CD4-positive, alpha-beta T cell treated with Interleukin-1 beta for 1 hour (primary cell): Measurements from ENCODE around the gene RIT2.

Experiments
- DNase-seq, 2 donors: peaks; one replicate each; pipeline ENCODE4 v3.0.0-alpha.2; 2020 to 2022

Gene RIT2

DNA sequence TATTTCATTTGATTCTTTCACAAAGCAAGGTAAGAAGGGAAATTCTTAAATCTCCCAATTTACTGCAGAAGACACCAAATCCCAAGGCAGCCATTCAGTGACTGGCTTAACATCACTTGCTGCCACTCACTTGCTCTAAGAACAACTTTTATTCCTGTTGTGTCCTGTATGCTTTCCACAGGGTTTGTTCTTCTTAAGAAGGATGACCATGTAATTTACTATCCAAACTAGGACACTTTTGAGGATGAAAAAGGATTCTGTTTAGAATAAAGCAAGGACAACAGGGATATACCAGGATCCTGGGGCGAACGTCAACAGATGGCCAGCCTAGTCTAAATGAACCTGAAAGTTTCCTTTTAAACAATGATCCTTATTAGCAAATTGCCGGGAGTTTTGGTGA lies 34.8 kb downstream of the RIT2 start:
- DNase-seq = no peak

DNA sequence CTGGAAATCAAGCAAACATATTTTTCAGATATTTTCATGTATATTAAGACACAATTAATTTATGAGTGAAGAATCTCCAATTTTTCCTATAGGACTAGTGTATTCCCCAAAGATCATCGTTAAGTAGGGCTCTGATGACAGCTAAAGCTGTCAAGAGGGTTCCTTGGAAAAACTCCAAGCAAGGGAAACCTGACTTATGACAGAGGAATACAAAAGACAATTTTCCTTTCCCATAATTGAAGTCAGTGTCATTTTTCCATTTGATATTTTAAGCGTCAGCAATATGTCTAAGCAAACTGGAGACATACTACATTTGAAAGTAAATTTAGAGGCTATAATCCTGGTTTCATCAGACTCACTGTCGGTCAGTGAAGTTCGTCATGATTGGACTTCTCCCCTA lies 36.1 kb downstream of the RIT2 start:
- DNase-seq = no peak

- no peak for DNase-seq
Measured at GRCh38 chr18:43078478-43079092, 36.9 kb downstream of the RIT2 start.

- no peak for DNase-seq
Measured at GRCh38 chr18:43077510-43078308, 37.8 kb downstream of the RIT2 start.

- no peak for DNase-seq
Measured at GRCh38 chr18:43073771-43074170, 41.7 kb downstream of the RIT2 start.

GRCh38 chr18:43068781-43069180 lies 46.7 kb downstream of the RIT2 start:
- DNase-seq = no peak

- DNase-seq = no peak
Measured at GRCh38 chr18:43067570-43067969, 47.9 kb downstream of the RIT2 start.

- DNase-seq = no peak
Measured at GRCh38 chr18:43061816-43062215, 53.7 kb downstream of the RIT2 start.

DNA sequence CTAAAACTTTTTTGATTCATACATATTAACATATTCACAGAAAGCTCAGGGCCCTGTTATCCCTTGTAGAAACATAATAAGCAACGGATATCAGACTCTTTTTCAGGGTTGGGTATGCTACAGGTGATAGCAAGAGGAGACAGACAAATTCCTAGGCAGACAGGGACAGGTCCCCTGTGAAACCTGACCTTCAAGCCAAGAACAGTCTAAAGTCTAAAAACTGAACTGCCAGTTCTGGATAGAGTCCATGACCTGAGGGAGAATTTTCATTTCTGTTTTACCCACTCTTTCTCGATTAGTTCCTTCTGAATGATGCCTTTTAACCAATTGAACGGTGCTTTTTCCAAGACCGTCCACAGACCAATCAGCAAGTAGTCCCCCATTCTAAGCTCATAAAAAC lies 54.2 kb downstream of the RIT2 start:
- no peak for DNase-seq

DNA sequence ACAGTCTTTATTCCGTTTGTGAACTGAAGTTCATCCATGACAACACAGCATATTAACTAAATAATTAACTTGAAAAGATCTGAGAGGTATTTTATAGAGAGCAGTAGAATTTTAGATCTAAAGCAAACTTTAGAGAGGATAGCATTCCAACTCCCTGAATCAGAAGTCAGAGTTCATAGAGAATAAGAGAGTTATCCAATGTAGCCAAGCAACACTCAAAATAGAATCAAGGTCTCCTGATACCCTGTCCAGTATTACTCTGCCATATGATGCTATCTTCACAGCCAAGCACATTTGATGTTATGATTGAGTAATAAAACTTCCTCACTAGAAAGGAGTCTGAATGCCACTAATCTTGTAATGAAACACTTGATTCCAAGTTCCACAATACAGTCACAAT lies 55.5 kb downstream of the RIT2 start:
- no peak for DNase-seq

DNA sequence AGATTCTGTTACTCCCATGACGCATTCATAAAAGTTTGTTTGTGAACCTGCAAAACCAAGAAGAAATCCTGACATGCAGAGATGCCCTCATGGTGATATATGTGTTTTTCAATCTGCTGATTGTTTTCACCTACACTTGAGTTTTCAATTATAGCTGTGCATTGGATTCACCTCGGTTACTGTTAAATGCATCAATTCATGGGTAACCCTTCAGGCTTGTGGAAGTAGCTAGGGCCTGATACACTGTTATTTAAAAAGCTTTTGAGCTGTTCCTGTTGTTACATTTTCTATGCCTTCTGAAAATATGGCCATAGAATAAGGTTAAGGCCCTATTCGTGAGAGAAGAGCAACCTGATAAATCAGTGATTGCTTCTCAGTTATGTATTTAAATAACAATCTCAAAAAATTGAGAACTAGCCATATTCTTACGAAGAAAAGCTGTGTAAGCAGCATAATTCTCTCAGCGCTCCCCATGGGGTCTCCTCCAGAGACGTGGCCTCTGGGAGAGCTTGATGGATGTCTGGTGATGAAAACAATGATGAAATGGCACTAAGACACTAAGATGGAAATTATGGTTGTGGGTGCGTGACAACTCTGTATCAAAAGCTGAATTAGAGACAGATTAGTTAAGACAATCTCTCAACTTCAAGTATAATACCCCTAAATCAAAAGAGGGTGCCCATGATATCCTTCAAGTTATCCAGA lies 60.5 kb downstream of the RIT2 start:
- no peak for DNase-seq

DNA sequence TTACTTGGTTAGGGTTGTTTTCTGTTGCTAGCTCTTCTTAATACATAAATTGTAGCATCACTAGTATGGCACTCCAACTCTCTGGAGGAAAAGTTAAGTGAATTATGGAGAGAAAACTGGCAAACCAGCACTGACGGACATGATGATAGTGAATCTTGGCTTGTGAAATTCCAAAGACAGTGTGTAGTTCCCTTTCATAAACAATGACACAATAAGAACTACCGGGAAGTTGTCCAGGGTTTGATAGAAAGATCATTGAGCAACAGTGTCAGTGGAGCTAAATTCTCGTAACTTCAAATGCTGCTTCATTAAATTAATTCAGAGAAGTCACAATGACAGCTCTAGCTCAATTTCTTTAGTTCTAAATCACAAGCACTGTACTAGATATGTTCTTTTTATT lies 66.5 kb downstream of the RIT2 start:
- DNase-seq = no peak

- no peak for DNase-seq
Measured at GRCh38 chr18:43046322-43046721, 69.2 kb downstream of the RIT2 start.

DNA sequence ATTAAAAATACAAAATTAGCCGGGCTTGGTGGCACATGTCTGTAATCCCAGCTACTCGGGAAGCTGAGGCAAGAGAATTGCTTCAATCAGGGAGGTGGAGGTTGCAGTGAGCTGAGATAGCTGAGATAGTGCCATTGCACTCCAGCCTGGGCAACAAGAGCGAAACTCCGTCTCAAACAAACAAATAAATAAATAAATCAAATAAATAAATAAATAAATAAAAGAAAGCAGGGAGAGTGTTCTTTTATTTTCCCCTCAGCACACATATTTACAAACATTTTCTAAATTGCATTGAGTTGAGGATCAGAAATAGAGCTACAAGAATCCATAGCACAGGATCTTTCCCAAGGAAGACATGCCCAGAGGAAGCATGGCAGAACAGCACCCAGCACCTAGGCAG lies 71.9 kb downstream of the RIT2 start:
- DNase-seq = no peak

- DNase-seq = no peak
Measured at GRCh38 chr18:43040281-43040680, 75.2 kb downstream of the RIT2 start.

DNA sequence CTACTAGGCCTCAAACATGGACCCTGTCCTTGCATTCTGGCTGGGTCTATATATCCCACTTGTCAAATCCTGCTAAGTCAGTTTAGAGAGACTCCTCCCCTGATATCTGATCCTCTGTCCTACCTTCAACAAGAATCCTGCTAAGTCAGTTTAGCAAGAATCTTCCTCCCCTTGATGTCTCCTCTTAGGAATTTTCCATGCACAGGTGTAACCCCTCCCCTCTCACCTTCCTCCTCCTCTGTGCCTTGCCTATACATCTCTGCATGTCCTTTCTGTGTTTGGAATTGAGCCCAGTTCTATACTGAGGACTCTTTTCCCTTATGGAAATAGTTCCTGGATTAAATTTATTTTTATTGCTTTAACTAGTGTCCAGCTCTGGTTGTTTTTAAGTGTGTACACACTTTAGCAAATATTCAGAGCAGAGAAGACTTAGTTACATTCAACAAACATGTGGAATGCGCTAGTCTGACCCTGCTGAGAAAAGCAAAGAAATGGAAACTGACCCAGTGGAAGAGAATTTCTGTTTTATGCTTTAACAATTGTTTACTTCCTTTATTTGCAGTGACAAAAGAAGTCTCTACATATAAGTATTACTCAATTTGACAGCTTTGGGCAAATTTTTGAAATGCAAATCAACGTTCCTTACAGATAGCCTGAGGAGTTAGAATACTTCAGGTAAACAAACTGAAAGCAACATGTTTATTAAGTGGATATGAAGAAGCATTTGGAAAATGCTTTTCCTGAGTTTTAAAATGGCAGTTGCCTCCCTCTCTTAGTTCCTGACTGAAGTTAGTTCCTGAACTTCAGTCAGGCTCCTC lies 80.6 kb downstream of the RIT2 start:
- DNase-seq = no peak

- no peak for DNase-seq
Measured at GRCh38 chr18:43031169-43031568, 84.3 kb downstream of the RIT2 start.

- DNase-seq = no peak
Measured at GRCh38 chr18:43029414-43029813, 86.1 kb downstream of the RIT2 start.

DNA sequence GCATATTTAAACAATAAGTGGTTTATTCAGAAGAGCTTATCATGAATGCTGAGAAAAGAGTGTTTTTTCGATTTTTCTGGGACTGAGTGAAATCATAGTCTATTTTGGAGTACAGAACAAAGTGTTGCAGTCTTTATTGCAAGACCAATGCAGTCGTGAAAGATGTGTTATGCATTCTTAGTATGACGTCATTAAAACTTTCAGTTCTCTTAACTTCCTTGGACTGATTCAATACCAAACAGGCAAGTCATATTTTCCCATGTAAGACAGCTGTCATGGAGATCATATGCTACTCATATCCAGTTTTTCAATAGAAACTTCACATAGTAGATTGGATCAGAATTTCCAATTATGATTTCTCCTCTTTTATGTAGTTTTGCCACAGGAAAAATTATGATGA lies 92.6 kb downstream of the RIT2 start:
- DNase-seq = no peak

GRCh38 chr18:43017622-43018021 lies 97.9 kb downstream of the RIT2 start:
- DNase-seq = no peak

- DNase-seq = no peak
Measured at GRCh38 chr18:43013486-43013885, 102.0 kb downstream of the RIT2 start.

DNA sequence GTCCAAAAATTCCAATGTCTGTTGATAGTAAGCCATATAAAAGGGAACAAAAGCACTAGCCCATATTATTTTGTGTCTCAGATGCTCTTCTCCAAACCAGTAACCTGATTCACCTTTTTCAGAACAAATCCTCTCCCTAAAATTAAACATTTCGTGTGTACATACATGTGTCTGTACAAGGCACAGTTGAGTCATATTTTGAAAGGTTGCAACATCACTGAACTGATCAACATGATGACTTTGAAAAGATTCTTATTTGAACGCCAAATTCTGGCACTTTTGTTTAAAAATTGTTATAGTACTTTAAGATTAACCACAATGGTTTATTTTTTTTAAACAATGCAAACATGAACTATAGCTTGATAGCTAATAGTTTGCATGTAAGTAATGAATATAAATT lies 102.5 kb downstream of the RIT2 start:
- DNase-seq = no peak

DNA sequence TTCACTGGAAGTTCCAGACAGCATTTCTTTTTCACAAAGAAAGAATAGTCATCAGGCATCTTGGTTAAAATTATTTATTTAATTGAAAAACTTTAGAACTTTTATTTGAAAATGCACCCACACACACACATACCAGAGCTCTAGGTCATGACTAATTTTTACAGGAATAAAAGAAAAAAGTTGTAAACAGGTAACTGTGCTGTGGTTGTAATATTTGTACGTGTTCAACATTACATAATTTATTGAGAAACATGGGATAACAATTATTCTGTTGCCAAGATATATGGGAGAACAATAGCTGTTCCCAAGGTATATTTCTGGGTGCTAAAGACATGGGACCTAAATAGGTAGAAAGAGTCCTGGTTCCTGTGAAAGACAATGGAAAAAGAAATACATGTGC lies 104.9 kb downstream of the RIT2 start:
- no peak for DNase-seq
